Neural cell (in vitro differentiated cells): ENCODE results near the gene RAD51B. TPM values are rescaled to one million over a fixed set of nuclear protein-coding genes. Genes with fewer than 3 reads are reported as not detected.

ENCODE experiments used
- H2AFZ ChIP-seq: fragments of 200-600, 300-800 bp; sonication (generic), shearing (Covaris generic); 2 replicates; pipeline ENCODE4 v1.6.0; 2014; ENCODE audit warnings: low read depth, mild to moderate bottlenecking, antibody characterized with exemption, low read length, moderate library complexity
- H3F3A ChIP-seq: fragments of 200-600 bp; shearing (Covaris generic); 2 replicates; pipeline ENCODE4 v1.6.1; 2016; ENCODE audit warnings: mild to moderate bottlenecking, moderate library complexity, mixed read lengths, antibody characterized with exemption, low read length; ENCODE audit not compliant: insufficient read depth, poor library complexity, severe bottlenecking
- H3K27ac ChIP-seq: fragments of 200-600, 300-800 bp; sonication (generic), shearing (Covaris generic); 2 replicates; pipeline ENCODE4 v1.5.1; 2014; ENCODE audit warnings: mild to moderate bottlenecking, low read length, moderate library complexity
- H3K27me3 ChIP-seq: fragments of 300-800, 200-600 bp; sonication (generic), shearing (Covaris generic); 2 replicates; pipeline ENCODE4 v1.6.0; 2014; ENCODE audit warnings: mild to moderate bottlenecking, low read depth, low read length, moderate library complexity; ENCODE audit not compliant: insufficient read depth
- H3K36me3 ChIP-seq: fragments of 300-800, 200-600 bp; sonication (generic), shearing (Covaris generic); 2 replicates; pipeline ENCODE4 v1.5.1; 2014; ENCODE audit warnings: mild to moderate bottlenecking, antibody characterized with exemption, low read length, moderate library complexity; ENCODE audit not compliant: insufficient read depth
- H3K4me2 ChIP-seq: fragments of 300-800, 200-600 bp; sonication (generic), shearing (Covaris generic); 2 replicates; pipeline ENCODE4 v1.6.0; 2014; ENCODE audit warnings: mild to moderate bottlenecking, low read length
- H3K4me3 ChIP-seq: fragments of 300-800, 200-600 bp; sonication (generic), shearing (Covaris generic); 2 replicates; pipeline ENCODE4 v1.5.1; 2014; ENCODE audit warnings: mild to moderate bottlenecking, low read length, moderate library complexity
- H3K79me2 ChIP-seq: fragments of 200-600 bp; shearing (Covaris generic); replicated peaks from 2 replicates; pipeline ENCODE4 v1.6.0; 2014; ENCODE audit warnings: mild to moderate bottlenecking, low read length, moderate library complexity; ENCODE audit not compliant: insufficient read depth
- H3K9ac ChIP-seq: fragments of 300-800, 200-600 bp; sonication (generic), shearing (Covaris generic); 2 replicates; pipeline ENCODE4 v1.6.1; 2016; ENCODE audit warnings: mild to moderate bottlenecking, low read length, mixed read lengths
- H3K9me2 ChIP-seq: fragments of 200-600 bp; shearing (Covaris generic); 2 replicates; pipeline ENCODE4 v1.6.1; 2016; ENCODE audit warnings: mild to moderate bottlenecking, low read length, mixed read lengths; ENCODE audit not compliant: insufficient read depth
- H3K9me3 ChIP-seq: fragments of 200-600, 300-800 bp; sonication (generic), shearing (Covaris generic); 2 replicates; pipeline ENCODE4 v1.6.1; 2016; ENCODE audit warnings: mild to moderate bottlenecking, mixed run types, low read length, moderate library complexity, mixed read lengths
- H4K20me1 ChIP-seq: fragments of 200-600 bp; shearing (Covaris generic); 2 replicates; pipeline ENCODE4 v1.6.1; 2016; ENCODE audit warnings: mild to moderate bottlenecking, mixed run types; ENCODE audit not compliant: insufficient read depth
- EP300 ChIP-seq: fragments of 450-650 bp; conservative IDR thresholded peaks from 2 replicates; pipeline ENCODE4 v1.6.1; 2014; ENCODE audit warnings: antibody characterized with exemption, mild to moderate bottlenecking, moderate library complexity; ENCODE audit not compliant: poor library complexity, severe bottlenecking
- EZH2 ChIP-seq: fragments of 200-600, 300-800 bp; shearing (Covaris generic), sonication (generic); IDR thresholded peaks from 2 replicates; pipeline ENCODE4 v1.6.1; 2014; ENCODE audit warnings: antibody characterized with exemption, low read length, borderline replicate concordance, mild to moderate bottlenecking; ENCODE audit not compliant: insufficient read depth, poor library complexity, severe bottlenecking
- MXI1 ChIP-seq: fragments of 450-650 bp; conservative IDR thresholded peaks from 2 replicates; pipeline ENCODE4 v1.6.1; 2014; ENCODE audit warnings: antibody characterized with exemption, mild to moderate bottlenecking; ENCODE audit not compliant: poor library complexity, severe bottlenecking
- POLR2AphosphoS5 ChIP-seq: IDR thresholded peaks from 2 replicates; pipeline ENCODE4 v1.6.1; 2012
- RAD21 ChIP-seq: fragments of 450-650 bp; conservative IDR thresholded peaks from 2 replicates; pipeline ENCODE4 v1.6.1; 2014; ENCODE audit warnings: antibody characterized with exemption, mild to moderate bottlenecking, moderate library complexity
- SMC3 ChIP-seq: fragments of 450-650 bp; conservative IDR thresholded peaks from 2 replicates; pipeline ENCODE4 v1.6.1; 2014; ENCODE audit warnings: antibody characterized with exemption, mild to moderate bottlenecking, moderate library complexity; ENCODE audit not compliant: poor library complexity
- TAF1 ChIP-seq: IDR thresholded peaks from 2 replicates; pipeline ENCODE4 v1.6.1; 2012; ENCODE audit warnings: low read depth
- polyA plus RNA-seq: library from polyadenylated mRNA; depleted of rRNA; stranded (reverse); fragments of >200 nt; gene quantifications from 2 replicates; pipeline ENCODE4 v1.2.3, GENCODE V29; 2014
- TF ChIP-seq, protein P1 (sequence below): IDR thresholded peaks from 2 replicates; pipeline ENCODE4 v1.6.1; 2012; ENCODE audit warnings: borderline replicate concordance
- TF ChIP-seq, protein P2 (sequence below): fragments of 450-650 bp; IDR thresholded peaks from 2 replicates; pipeline ENCODE4 v1.5.1; 2014; ENCODE audit warnings: antibody characterized with exemption, mild to moderate bottlenecking, moderate library complexity; ENCODE audit not compliant: poor library complexity, severe bottlenecking

Gene RAD51B
- polyA plus RNA-seq, 1 donor from 2014 or later = 3.1 TPM

DNA sequence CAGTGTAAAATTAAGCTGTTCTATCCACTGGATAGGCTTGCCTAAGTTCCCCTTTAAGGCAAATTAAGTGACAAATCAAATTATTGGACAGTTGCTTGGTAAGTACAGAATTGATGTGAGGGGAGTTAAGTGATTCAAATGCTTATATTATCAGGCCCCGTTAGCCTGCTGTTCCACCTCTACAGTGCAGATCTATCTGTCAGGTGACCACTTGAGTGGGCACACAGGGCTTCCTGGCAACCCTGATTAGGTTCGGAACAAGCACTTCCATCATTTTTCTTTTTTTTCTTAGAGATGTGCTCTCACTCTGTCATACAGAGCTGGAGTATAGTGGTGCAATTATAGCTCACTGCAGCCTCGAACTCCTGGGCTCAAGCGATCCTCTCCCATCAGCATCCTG lies 453.8 kb downstream of the RAD51B start:
- no peaks in the 10 kb centered on the region for H3K36me3 ChIP-seq
- no peaks in the 10 kb centered on the region for H3K9me3 ChIP-seq
- H3F3A ChIP-seq = no peaks in the 10 kb centered on the region
- no peak overlapping the region for H3K9ac ChIP-seq
- no peaks in the 10 kb centered on the region for H3K9me2 ChIP-seq
- no peak overlapping the region for H3K4me2 ChIP-seq
- H2AFZ ChIP-seq = no peak overlapping the region
- TF ChIP-seq EZH2 (no peak), POLR2AphosphoS5 (no peak), EP300 (no peak), SMC3 (no peak), RAD21 (no peak), TAF1 (no peak), MXI1 (no peak)
- TF ChIP-seq, protein P1, sequence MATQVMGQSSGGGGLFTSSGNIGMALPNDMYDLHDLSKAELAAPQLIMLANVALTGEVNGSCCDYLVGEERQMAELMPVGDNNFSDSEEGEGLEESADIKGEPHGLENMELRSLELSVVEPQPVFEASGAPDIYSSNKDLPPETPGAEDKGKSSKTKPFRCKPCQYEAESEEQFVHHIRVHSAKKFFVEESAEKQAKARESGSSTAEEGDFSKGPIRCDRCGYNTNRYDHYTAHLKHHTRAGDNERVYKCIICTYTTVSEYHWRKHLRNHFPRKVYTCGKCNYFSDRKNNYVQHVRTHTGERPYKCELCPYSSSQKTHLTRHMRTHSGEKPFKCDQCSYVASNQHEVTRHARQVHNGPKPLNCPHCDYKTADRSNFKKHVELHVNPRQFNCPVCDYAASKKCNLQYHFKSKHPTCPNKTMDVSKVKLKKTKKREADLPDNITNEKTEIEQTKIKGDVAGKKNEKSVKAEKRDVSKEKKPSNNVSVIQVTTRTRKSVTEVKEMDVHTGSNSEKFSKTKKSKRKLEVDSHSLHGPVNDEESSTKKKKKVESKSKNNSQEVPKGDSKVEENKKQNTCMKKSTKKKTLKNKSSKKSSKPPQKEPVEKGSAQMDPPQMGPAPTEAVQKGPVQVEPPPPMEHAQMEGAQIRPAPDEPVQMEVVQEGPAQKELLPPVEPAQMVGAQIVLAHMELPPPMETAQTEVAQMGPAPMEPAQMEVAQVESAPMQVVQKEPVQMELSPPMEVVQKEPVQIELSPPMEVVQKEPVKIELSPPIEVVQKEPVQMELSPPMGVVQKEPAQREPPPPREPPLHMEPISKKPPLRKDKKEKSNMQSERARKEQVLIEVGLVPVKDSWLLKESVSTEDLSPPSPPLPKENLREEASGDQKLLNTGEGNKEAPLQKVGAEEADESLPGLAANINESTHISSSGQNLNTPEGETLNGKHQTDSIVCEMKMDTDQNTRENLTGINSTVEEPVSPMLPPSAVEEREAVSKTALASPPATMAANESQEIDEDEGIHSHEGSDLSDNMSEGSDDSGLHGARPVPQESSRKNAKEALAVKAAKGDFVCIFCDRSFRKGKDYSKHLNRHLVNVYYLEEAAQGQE = no peak
- TF ChIP-seq, protein P2, sequence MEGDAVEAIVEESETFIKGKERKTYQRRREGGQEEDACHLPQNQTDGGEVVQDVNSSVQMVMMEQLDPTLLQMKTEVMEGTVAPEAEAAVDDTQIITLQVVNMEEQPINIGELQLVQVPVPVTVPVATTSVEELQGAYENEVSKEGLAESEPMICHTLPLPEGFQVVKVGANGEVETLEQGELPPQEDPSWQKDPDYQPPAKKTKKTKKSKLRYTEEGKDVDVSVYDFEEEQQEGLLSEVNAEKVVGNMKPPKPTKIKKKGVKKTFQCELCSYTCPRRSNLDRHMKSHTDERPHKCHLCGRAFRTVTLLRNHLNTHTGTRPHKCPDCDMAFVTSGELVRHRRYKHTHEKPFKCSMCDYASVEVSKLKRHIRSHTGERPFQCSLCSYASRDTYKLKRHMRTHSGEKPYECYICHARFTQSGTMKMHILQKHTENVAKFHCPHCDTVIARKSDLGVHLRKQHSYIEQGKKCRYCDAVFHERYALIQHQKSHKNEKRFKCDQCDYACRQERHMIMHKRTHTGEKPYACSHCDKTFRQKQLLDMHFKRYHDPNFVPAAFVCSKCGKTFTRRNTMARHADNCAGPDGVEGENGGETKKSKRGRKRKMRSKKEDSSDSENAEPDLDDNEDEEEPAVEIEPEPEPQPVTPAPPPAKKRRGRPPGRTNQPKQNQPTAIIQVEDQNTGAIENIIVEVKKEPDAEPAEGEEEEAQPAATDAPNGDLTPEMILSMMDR = no peak
- no peak overlapping the region for H3K27ac ChIP-seq
- H3K4me3 ChIP-seq = no peak overlapping the region
- no peaks in the 10 kb centered on the region for H3K27me3 ChIP-seq
- no peaks in the 10 kb centered on the region for H4K20me1 ChIP-seq
- H3K79me2 ChIP-seq = no peaks in the 10 kb centered on the region

- TF ChIP-seq, protein P1 = no peak
- no peak for TF ChIP-seq EZH2
- TF ChIP-seq EP300 = no peak
- TF ChIP-seq MXI1 = no peak
- no peak for TF ChIP-seq RAD21
- TF ChIP-seq, protein P2 = no peak
- TF ChIP-seq POLR2AphosphoS5 = no peak
- TF ChIP-seq SMC3 = no peak
- TF ChIP-seq TAF1 = no peak
- no peak overlapping the region for H2AFZ ChIP-seq
- H4K20me1 ChIP-seq = no peaks in the 10 kb centered on the region
Measured at GRCh38 chr14:68274725-68275124, 455.1 kb downstream of the RAD51B start.

More at GRCh38 chr14:68274725-68275124, 455.1 kb downstream of the RAD51B start:
- Histone ChIP-seq H3K4me2 (no peak overlapping the region), H3F3A (no peaks in the 10 kb centered on the region), H3K9me2 (no peaks in the 10 kb centered on the region), H3K27ac (no peak overlapping the region), H3K27me3 (no peaks in the 10 kb centered on the region), H3K4me3 (no peak overlapping the region), H3K36me3 (no peaks in the 10 kb centered on the region), H3K9ac (no peak overlapping the region), H3K79me2 (no peaks in the 10 kb centered on the region), H3K9me3 (no peaks in the 10 kb centered on the region)
